ENCODE measurements around the gene TGFBR3. TPM values are rescaled to one million over a fixed set of nuclear protein-coding genes. Genes with fewer than 3 reads are reported as not detected.
A peak's percentile ranks its signal among the peaks of the same experiment; 100 is the strongest.

Gene TGFBR3
- total RNA-seq, 1 experiment from 2014 or later, result 2.4 TPM

- Mint-ChIP-seq H3K4me3 (no peak overlapping the region), H3K27me3 (ENCODE audit: low read depth) (no peaks in the 10 kb centered on the region), H3K27ac (peak overlapping the region in 2 of 3 experiments; percentile 21 to 51; a peak in 3 of 7 replicates), H3K9me3 (no peaks in the 10 kb centered on the region), H3K4me1 (peaks cover 15 to 19% of the 10 kb centered on the region in 2 experiments), H3K36me3 (ENCODE audit: insufficient read depth in 1 of 3, low read depth in 3 of 3) (no peaks in the 10 kb centered on the region; a peak in 1 of 7 replicates)
- Histone ChIP-seq H3K18ac (ENCODE audit: insufficient read length, low read depth, low read length) (no peak overlapping the region), H4K91ac (ENCODE audit: insufficient read length, low read depth, low read length) (no peak overlapping the region), H3K9ac (ENCODE audit: extremely low read depth, insufficient read length, low read length) (no peak overlapping the region), H2BK15ac (ENCODE audit: low read depth, low read length) (no peak overlapping the region), H3K9me3 (ENCODE audit: control insufficient read depth, low read depth, low read length) (no peaks in the 10 kb centered on the region), H2BK12ac (ENCODE audit: insufficient read length, low read depth, low read length) (no peak overlapping the region), H4K20me1 (ENCODE audit: control insufficient read depth, insufficient read depth, insufficient read length) (no peaks in the 10 kb centered on the region), H2BK120ac (ENCODE audit: low read depth, low read length, poor library complexity, severe bottlenecking) (no peak overlapping the region), H2BK20ac (ENCODE audit: low read depth, low read length, poor library complexity, severe bottlenecking) (no peak overlapping the region), H3K79me2 (ENCODE audit: insufficient read depth, low read length) (no peaks in the 10 kb centered on the region), H3K56ac (ENCODE audit: insufficient read length, low read depth, low read length) (no peak overlapping the region), H3K23ac (ENCODE audit: insufficient read length, low read depth, low read length) (no peak overlapping the region), H2AFZ (ENCODE audit: low read length) (no peak overlapping the region), H3K23me2 (ENCODE audit: insufficient read length, low read depth, low read length, poor library complexity, severe bottlenecking) (no peaks in the 10 kb centered on the region), H2BK5ac (ENCODE audit: insufficient read length, low read length) (no peak overlapping the region), H3K79me1 (ENCODE audit: insufficient read depth, low read depth, low read length, poor library complexity, severe bottlenecking) (no peaks in the 10 kb centered on the region), H4K8ac (replicated peaks; ENCODE audit: insufficient read length, low read depth, low read length) (no peak overlapping the region), H3K27me3 (ENCODE audit: insufficient read depth, low read length) (no peaks in the 10 kb centered on the region), H3K4me1 (ENCODE audit: insufficient read depth, low read length) (no peaks in the 10 kb centered on the region), H3T11ph (ENCODE audit: low read length) (no peak overlapping the region), H3K14ac (ENCODE audit: insufficient read depth, low read length) (no peak overlapping the region), H2AK5ac (ENCODE audit: insufficient read length, low read length) (no peak overlapping the region), H3K4ac (ENCODE audit: low read depth, low read length) (no peak overlapping the region), H4K5ac (ENCODE audit: insufficient read length, low read depth, low read length) (no peak overlapping the region), H3K4me2 (ENCODE audit: insufficient read depth, insufficient read length, low read length) (no peak overlapping the region), H3K27ac (ENCODE audit: insufficient read length, low read depth, low read length) (no peak overlapping the region)
- DNase-seq, result no peak
- TF ChIP-seq, protein P1, sequence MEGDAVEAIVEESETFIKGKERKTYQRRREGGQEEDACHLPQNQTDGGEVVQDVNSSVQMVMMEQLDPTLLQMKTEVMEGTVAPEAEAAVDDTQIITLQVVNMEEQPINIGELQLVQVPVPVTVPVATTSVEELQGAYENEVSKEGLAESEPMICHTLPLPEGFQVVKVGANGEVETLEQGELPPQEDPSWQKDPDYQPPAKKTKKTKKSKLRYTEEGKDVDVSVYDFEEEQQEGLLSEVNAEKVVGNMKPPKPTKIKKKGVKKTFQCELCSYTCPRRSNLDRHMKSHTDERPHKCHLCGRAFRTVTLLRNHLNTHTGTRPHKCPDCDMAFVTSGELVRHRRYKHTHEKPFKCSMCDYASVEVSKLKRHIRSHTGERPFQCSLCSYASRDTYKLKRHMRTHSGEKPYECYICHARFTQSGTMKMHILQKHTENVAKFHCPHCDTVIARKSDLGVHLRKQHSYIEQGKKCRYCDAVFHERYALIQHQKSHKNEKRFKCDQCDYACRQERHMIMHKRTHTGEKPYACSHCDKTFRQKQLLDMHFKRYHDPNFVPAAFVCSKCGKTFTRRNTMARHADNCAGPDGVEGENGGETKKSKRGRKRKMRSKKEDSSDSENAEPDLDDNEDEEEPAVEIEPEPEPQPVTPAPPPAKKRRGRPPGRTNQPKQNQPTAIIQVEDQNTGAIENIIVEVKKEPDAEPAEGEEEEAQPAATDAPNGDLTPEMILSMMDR (conservative IDR thresholded peaks at IDR 0.05), result no peak
- no CpG with 5 or more reads among the region's 5 CpGs for WGBS (ENCODE audit: extremely low coverage, insufficient read length, low lambda C conversion rate)
Observed at GRCh38 chr1:91706140-91706957, 179.6 kb downstream of the TGFBR3 start.
